IMR-90 (cell line): ENCODE data around the gene ADGRF3. TPM values are rescaled to one million over a fixed set of nuclear protein-coding genes. Genes with fewer than 3 reads are reported as not detected.

ENCODE experiments used
- ATAC-seq: fragments of 200-7000 bp; cut with Tn5 transposase; 2 replicates; pipeline ENCODE4 v1.9.1; 2020; ENCODE audit warnings: low read depth, mild to moderate bottlenecking, moderate library complexity
- BruUV-seq: library from RNA; stranded (reverse); fragments of 400-500 nt; replicated peaks from 2 replicates; lab custom pipeline; 2021; lab: Mats Ljungman, UMichigan
- CTCF ChIA-PET: fragments of 300-600 bp; formaldehyde crosslinking; extraction: SDS; loops from one replicate; lab custom pipeline; 2021; ENCODE audit warnings: antibody characterized with exemption; lab: Yijun Ruan, JAX
- POLR2A ChIA-PET: fragments of 300-600 bp; sonication (Branson Sonifier 250); formaldehyde crosslinking; loops from one replicate; lab custom pipeline; 2022; ENCODE audit warnings: antibody characterized with exemption; ENCODE audit not compliant: unreplicated experiment; lab: Charles Lee
- DNase-seq: peaks from one replicate; pipeline ENCODE4 v3.0.0; 2013
- H2AFZ ChIP-seq: replicated peaks from 2 replicates; pipeline ENCODE3; 2013; ENCODE audit warnings: low read length, mild to moderate bottlenecking; ENCODE audit not compliant: poor library complexity
- H2AK5ac ChIP-seq: 2 replicates; pipeline ENCODE4 v1.6.1; 2013; ENCODE audit warnings: low read depth, low read length, inconsistent platforms
- H2AK9ac ChIP-seq: replicated peaks from 2 replicates; pipeline ENCODE3; 2013; ENCODE audit warnings: mild to moderate bottlenecking, low read depth, low read length, moderate library complexity; ENCODE audit not compliant: poor library complexity
- H2BK120ac ChIP-seq: 2 replicates; pipeline ENCODE4 v1.6.1; 2013; ENCODE audit warnings: low read depth, low read length, inconsistent platforms
- H2BK15ac ChIP-seq: 3 replicates; pipeline ENCODE4 v1.6.1; 2013; ENCODE audit warnings: low read depth, low read length, inconsistent platforms
- H2BK20ac ChIP-seq: 2 replicates; pipeline ENCODE4 v1.6.1; 2013; ENCODE audit warnings: low read depth, mild to moderate bottlenecking, inconsistent platforms, low read length, moderate library complexity
- H2BK5ac ChIP-seq: 2 replicates; pipeline ENCODE4 v1.6.1; 2013; ENCODE audit warnings: mild to moderate bottlenecking, low read depth, low read length, inconsistent platforms; ENCODE audit not compliant: poor library complexity, severe bottlenecking
- H3K14ac ChIP-seq: replicated peaks from 2 replicates; pipeline ENCODE4 v1.6.1; 2013; ENCODE audit warnings: low read depth, low read length, inconsistent platforms
- H3K18ac ChIP-seq: 2 replicates; pipeline ENCODE4 v1.6.1; 2013; ENCODE audit warnings: low read depth, low read length, control low read depth
- H3K23ac ChIP-seq: 2 replicates; pipeline ENCODE4 v1.6.1; 2013; ENCODE audit warnings: low read depth, low read length, inconsistent platforms
- H3K27ac ChIP-seq: 2 replicates; pipeline ENCODE4 v1.5.1; 2013; ENCODE audit warnings: mild to moderate bottlenecking, control low read depth, low read length; ENCODE audit not compliant: insufficient read depth
- H3K27me3 ChIP-seq: 2 replicates; pipeline ENCODE4 v1.6.1; 2013; ENCODE audit warnings: low read length; ENCODE audit not compliant: control insufficient read depth, insufficient read depth
- H3K36me3 ChIP-seq: 2 replicates; pipeline ENCODE4 v1.6.1; 2013; ENCODE audit warnings: low read length, mixed read lengths; ENCODE audit not compliant: control insufficient read depth, insufficient read depth
- H3K4ac ChIP-seq: 2 replicates; pipeline ENCODE4 v1.6.1; 2013; ENCODE audit warnings: low read depth, low read length, inconsistent platforms
- H3K4me1 ChIP-seq: 2 replicates; pipeline ENCODE4 v1.6.1; 2013; ENCODE audit warnings: low read length, mixed read lengths; ENCODE audit not compliant: control insufficient read depth, insufficient read depth
- H3K4me2 ChIP-seq: 2 replicates; pipeline ENCODE4 v1.6.1; 2013; ENCODE audit warnings: low read depth, mild to moderate bottlenecking, control low read depth, low read length, moderate library complexity
- H3K4me3 ChIP-seq: 2 replicates; pipeline ENCODE4 v1.5.1; 2013; ENCODE audit warnings: low read depth, mild to moderate bottlenecking, control low read depth, low read length, moderate library complexity; ENCODE audit not compliant: insufficient read depth
- H3K56ac ChIP-seq: 2 replicates; pipeline ENCODE4 v1.6.1; 2013; ENCODE audit warnings: low read length, inconsistent platforms; ENCODE audit not compliant: insufficient read depth; ENCODE audit errors: extremely low read depth
- H3K79me1 ChIP-seq, 2 experiments: 2 replicates each; pipeline ENCODE4 v1.6.1; 2013; ENCODE audit warnings: low read length in 2 of 2, inconsistent platforms in 1 of 2, low read depth in 1 of 2
- H3K9ac ChIP-seq: 2 replicates; pipeline ENCODE4 v1.6.1; 2013; ENCODE audit warnings: low read depth, low read length, control low read depth
- H3K9me1 ChIP-seq: 2 replicates; pipeline ENCODE4 v1.6.1; 2013; ENCODE audit warnings: low read length, inconsistent platforms; ENCODE audit not compliant: insufficient read depth
- H3K9me3 ChIP-seq: 2 replicates; pipeline ENCODE4 v1.6.1; 2013; ENCODE audit warnings: low read length; ENCODE audit not compliant: control insufficient read depth, insufficient read depth
- H4K20me1 ChIP-seq: 2 replicates; pipeline ENCODE4 v1.6.1; 2013; ENCODE audit warnings: low read length, inconsistent platforms; ENCODE audit not compliant: insufficient read depth
- H4K5ac ChIP-seq: 2 replicates; pipeline ENCODE4 v1.6.1; 2013; ENCODE audit warnings: mild to moderate bottlenecking, low read depth, low read length, control low read depth
- H4K8ac ChIP-seq, 2 experiments: 2 replicates each; pipeline ENCODE4 v1.6.1; 2013; ENCODE audit warnings: low read depth in 2 of 2, low read length in 2 of 2, control low read depth in 1 of 2, inconsistent platforms in 1 of 2
- H4K91ac ChIP-seq: 2 replicates; pipeline ENCODE4 v1.6.1; 2013; ENCODE audit warnings: low read depth, low read length, inconsistent platforms; ENCODE audit not compliant: insufficient read depth
- BHLHE40 ChIP-seq: fragments of 150-350 bp; IDR thresholded peaks from 2 replicates; pipeline ENCODE4 v1.6.1; 2016; ENCODE audit warnings: mild to moderate bottlenecking, low read depth, low read length
- CEBPB ChIP-seq: IDR thresholded peaks from 2 replicates; pipeline ENCODE4 v1.6.1; 2012; ENCODE audit warnings: low read depth, low read length, improper control_type of control experiment
- CHD1 ChIP-seq: IDR thresholded peaks from 2 replicates; pipeline ENCODE4 v1.6.1; 2012; ENCODE audit warnings: low read depth, low read length, improper control_type of control experiment
- CTCF ChIP-seq: conservative IDR thresholded peaks from 2 replicates; pipeline ENCODE4 v1.5.1; 2012; ENCODE audit warnings: mild to moderate bottlenecking, low read depth, low read length, improper control_type of control experiment
- FOS ChIP-seq: fragments of 150-350 bp; IDR thresholded peaks from 2 replicates; pipeline ENCODE4 v1.6.1; 2016; ENCODE audit warnings: low read depth, low read length
- MAFK ChIP-seq: IDR thresholded peaks from 2 replicates; pipeline ENCODE4 v1.6.1; 2012; ENCODE audit warnings: low read depth, low read length, improper control_type of control experiment
- MAZ ChIP-seq: IDR thresholded peaks from 2 replicates; pipeline ENCODE4 v1.6.1; 2012; ENCODE audit warnings: low read depth, mild to moderate bottlenecking, low read length, improper control_type of control experiment, moderate library complexity, borderline replicate concordance
- MXI1 ChIP-seq: IDR thresholded peaks from 2 replicates; pipeline ENCODE4 v1.6.1; 2012; ENCODE audit warnings: low read depth, mild to moderate bottlenecking, low read length, moderate library complexity, borderline replicate concordance
- NFE2L2 ChIP-seq: fragments of 150-350 bp; IDR thresholded peaks from 2 replicates; pipeline ENCODE4 v1.6.1; 2016; ENCODE audit warnings: low read depth, mild to moderate bottlenecking, low read length
- POLR2A ChIP-seq: IDR thresholded peaks from 2 replicates; pipeline ENCODE4 v1.6.1; 2012; ENCODE audit warnings: mild to moderate bottlenecking, low read depth, low read length
- RAD21 ChIP-seq: IDR thresholded peaks from 2 replicates; pipeline ENCODE4 v1.6.1; 2012; ENCODE audit warnings: low read length, improper control_type of control experiment
- RCOR1 ChIP-seq: IDR thresholded peaks from 2 replicates; pipeline ENCODE4 v1.6.1; 2012; ENCODE audit warnings: mild to moderate bottlenecking, low read length, improper control_type of control experiment; ENCODE audit not compliant: insufficient replicate concordance
- RFX5 ChIP-seq: IDR thresholded peaks from 2 replicates; pipeline ENCODE4 v1.8.0; 2012; ENCODE audit warnings: low read depth, mild to moderate bottlenecking, low read length, moderate library complexity
- SMC3 ChIP-seq: fragments of 150-350 bp; IDR thresholded peaks from 2 replicates; pipeline ENCODE4 v1.6.1; 2016; ENCODE audit warnings: low read depth, mild to moderate bottlenecking, antibody characterized with exemption, low read length, moderate library complexity
- USF2 ChIP-seq: fragments of 150-350 bp; IDR thresholded peaks from 2 replicates; pipeline ENCODE4 v1.6.1; 2017; ENCODE audit warnings: mild to moderate bottlenecking, antibody characterized with exemption, low read length, low read depth
- dilution Hi-C: fragments of 300-500 bp; cut with HindIII; formaldehyde crosslinking; loops from one replicate; pipeline ENCODE4 v1.14.3; 2018; ENCODE audit warnings: low sequenced_read_pairs; ENCODE audit not compliant: unreplicated experiment
- in situ Hi-C: fragments of 300-500 bp; cut with MboI; formaldehyde crosslinking; loops from 3 replicates; pipeline ENCODE4 v1.14.3; 2019; ENCODE audit warnings: low sequenced_read_pairs, inconsistent platforms, mixed read lengths
- intact Hi-C: fragments of 100-400 bp; cut with micrococcal nuclease; formaldehyde crosslinking; loops from 2 replicates; pipeline ENCODE4 v1.10.0; 2022
- polyA plus RNA-seq, 3 experiments: library from polyadenylated mRNA; depleted of rRNA; stranded (reverse); fragments of >200 nt; gene quantifications; 2 replicates each; pipeline ENCODE4 v1.2.3, GENCODE V29; 2012; ENCODE audit warnings: low replicate concordance in 1 of 3
- total RNA-seq: library from RNA; depleted of rRNA; stranded (reverse); fragments of >200 nt; gene quantifications from 2 replicates; pipeline ENCODE4 v1.2.3, GENCODE V29; 2012
- TF ChIP-seq, protein P1 (sequence below): fragments of 150-350 bp; IDR thresholded peaks from 2 replicates; pipeline ENCODE4 v1.6.1; 2016; ENCODE audit warnings: low read depth, mild to moderate bottlenecking, low read length, moderate library complexity, borderline replicate concordance

ADGRF3 gene
- total and polyA plus RNA-seq, 2 of the 4 experiments (the other 2 are of a cell fraction): 0.15 TPM; not detected in 1

DNA sequence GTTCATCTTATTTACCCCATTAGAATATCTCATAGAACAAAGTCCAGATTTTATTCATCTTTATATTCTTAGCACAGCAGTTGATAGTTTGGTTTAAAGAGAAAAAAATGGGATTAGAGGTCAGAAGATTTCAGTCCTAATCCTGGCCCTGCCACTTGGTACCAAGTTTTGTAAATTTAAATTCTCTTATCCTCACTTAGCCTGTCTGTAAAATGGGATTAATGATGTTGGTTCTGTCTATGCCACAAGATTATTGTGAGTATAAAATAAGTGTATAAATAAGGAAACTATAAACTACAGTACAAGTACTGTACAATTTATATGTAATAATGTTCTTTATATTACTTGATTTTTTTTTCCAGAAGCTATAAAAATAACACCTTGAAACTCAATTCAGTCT, 38.0 kb upstream of the ADGRF3 start:
- Histone ChIP-seq H2AK5ac (no peak overlapping the region), H3K9me3 (no peaks in the 10 kb centered on the region), H3K56ac (no peak overlapping the region), H3K9me1 (no peaks in the 10 kb centered on the region), H2BK15ac (no peak overlapping the region), H3K27ac (no peak overlapping the region), H3K14ac (no peak overlapping the region), H2BK5ac (no peak overlapping the region), H2AFZ (no peak overlapping the region), H3K4me1 (no peaks in the 10 kb centered on the region), H3K9ac (no peak overlapping the region), H4K91ac (no peak overlapping the region), H4K8ac (no peak overlapping the region), H2BK20ac (no peak overlapping the region), H3K4me2 (no peak overlapping the region), H2AK9ac (no peak overlapping the region), H4K5ac (no peak overlapping the region), H3K23ac (no peak overlapping the region), H2BK120ac (no peak overlapping the region), H3K36me3 (peaks cover 5% of the 10 kb centered on the region; the same call in 1 of the 2 replicates), H3K79me1 (peaks cover 3 to 4% of the 10 kb centered on the region in 2 experiments; a peak in 3 of 4 replicates), H4K20me1 (no peaks in the 10 kb centered on the region), H3K27me3 (no peaks in the 10 kb centered on the region), H3K4me3 (no peak overlapping the region), H3K18ac (no peak overlapping the region), H3K4ac (no peak overlapping the region)
- ChIA-PET POLR2A (no interaction called here), CTCF (interaction anchor here (0.6 to 1.1 kb wide), 3 partner anchors 9 to 66 kb away, joined by 3 to 5 read pairs (median 4); no protein-coding TSS in a partner anchor)
- no peak for DNase-seq
- BruUV-seq: no TSS peak
- TF ChIP-seq FOS (no peak), MAZ (no peak), NFE2L2 (no peak), RFX5 (no peak), POLR2A (no peak), MAFK (no peak), RAD21 (no peak), MXI1 (no peak), CTCF (no peak), CHD1 (no peak), SMC3 (no peak), BHLHE40 (no peak), CEBPB (no peak), RCOR1 (no peak), USF2 (no peak)
- TF ChIP-seq, protein P1, sequence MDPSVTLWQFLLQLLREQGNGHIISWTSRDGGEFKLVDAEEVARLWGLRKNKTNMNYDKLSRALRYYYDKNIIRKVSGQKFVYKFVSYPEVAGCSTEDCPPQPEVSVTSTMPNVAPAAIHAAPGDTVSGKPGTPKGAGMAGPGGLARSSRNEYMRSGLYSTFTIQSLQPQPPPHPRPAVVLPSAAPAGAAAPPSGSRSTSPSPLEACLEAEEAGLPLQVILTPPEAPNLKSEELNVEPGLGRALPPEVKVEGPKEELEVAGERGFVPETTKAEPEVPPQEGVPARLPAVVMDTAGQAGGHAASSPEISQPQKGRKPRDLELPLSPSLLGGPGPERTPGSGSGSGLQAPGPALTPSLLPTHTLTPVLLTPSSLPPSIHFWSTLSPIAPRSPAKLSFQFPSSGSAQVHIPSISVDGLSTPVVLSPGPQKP: no peak
- in situ Hi-C loops: no loop called here
- ATAC-seq: no peak
- intact Hi-C loops: no loop called here
- dilution Hi-C loops: no loop called here
